Measurements from ENCODE around the gene LRCH1. TPM values are rescaled to one million over a fixed set of nuclear protein-coding genes. Genes with fewer than 3 reads are reported as not detected.

LRCH1 gene
- 29.4 to 29.6 TPM (median 29.6 TPM) in 3 replicates for total RNA-seq

- Mint-ChIP-seq H3K36me3 (no peaks in the 10 kb centered on the region), H3K27me3 (ENCODE audit: low read depth) (no peaks in the 10 kb centered on the region), H3K9me3 (no peaks in the 10 kb centered on the region), H3K4me3 (peak within 1 kb of the TSS; percentile 95), H3K27ac (peak within 1 kb of the TSS; percentile 98), H3K4me1 (peaks cover 40% of the 10 kb centered on the region)
- peak; percentile 83 to 85 for DNase-seq (ENCODE audit: low spot score in 2 of 2, unreplicated experiment in 2 of 2)
- no peak for TF ChIP-seq CTCF (IDR thresholded peaks at IDR 0.05; ENCODE audit: unreplicated experiment)
Measured at GRCh38 chr13:46552889-46553520, at the start of gene LRCH1. LRCH1 (plus strand) TSS chr13:46553170; CDS start chr13:46553397, 227 bp downstream.

- H3K9me3 Mint-ChIP-seq: peaks cover 6% of the 10 kb centered on the region
- DNase-seq (ENCODE audit: low spot score in 2 of 2, unreplicated experiment in 2 of 2): no peak
- H3K4me1 Mint-ChIP-seq: peaks cover under 1% of the 10 kb centered on the region
- H3K36me3 Mint-ChIP-seq: no peaks in the 10 kb centered on the region
- no peak overlapping the region for H3K4me3 Mint-ChIP-seq
- no peak overlapping the region for H3K27ac Mint-ChIP-seq
- H3K27me3 Mint-ChIP-seq (ENCODE audit: low read depth): no peaks in the 10 kb centered on the region
- no peak for TF ChIP-seq CTCF (IDR thresholded peaks at IDR 0.05; ENCODE audit: unreplicated experiment)
Measured at GRCh38 chr13:46504036-46504435, 48.9 kb upstream of the LRCH1 start.

- no peaks in the 10 kb centered on the region for H3K27me3 Mint-ChIP-seq (ENCODE audit: low read depth)
- no peak for TF ChIP-seq CTCF (IDR thresholded peaks at IDR 0.05; ENCODE audit: unreplicated experiment)
- no peak overlapping the region for H3K4me3 Mint-ChIP-seq
- DNase-seq (ENCODE audit: low spot score in 2 of 2, unreplicated experiment in 2 of 2): no peak
- H3K4me1 Mint-ChIP-seq: peaks cover 2% of the 10 kb centered on the region
- no peaks in the 10 kb centered on the region for H3K36me3 Mint-ChIP-seq
- H3K9me3 Mint-ChIP-seq: peaks cover 6% of the 10 kb centered on the region
- H3K27ac Mint-ChIP-seq: no peak overlapping the region
Measured at GRCh38 chr13:46507981-46508380, 45.0 kb upstream of the LRCH1 start.

- no peak overlapping the region for H3K27ac Mint-ChIP-seq
- H3K4me1 Mint-ChIP-seq: peaks cover 2% of the 10 kb centered on the region
Measured at GRCh38 chr13:46509981-46510380, 43.0 kb upstream of the LRCH1 start.

GRCh38 chr13:46515803-46516202 lies 37.2 kb upstream of the LRCH1 start:
- DNase-seq (ENCODE audit: low spot score in 2 of 2, unreplicated experiment in 2 of 2): no peak
- Mint-ChIP-seq H3K4me3 (no peak overlapping the region), H3K27me3 (ENCODE audit: low read depth) (no peaks in the 10 kb centered on the region), H3K36me3 (no peaks in the 10 kb centered on the region), H3K4me1 (peaks cover 17% of the 10 kb centered on the region), H3K27ac (no peak overlapping the region), H3K9me3 (peaks cover 4% of the 10 kb centered on the region)
- no peak for TF ChIP-seq CTCF (IDR thresholded peaks at IDR 0.05; ENCODE audit: unreplicated experiment)

More at GRCh38 chr13:46509981-46510380, 43.0 kb upstream of the LRCH1 start:
- H3K27me3 Mint-ChIP-seq (ENCODE audit: low read depth): no peaks in the 10 kb centered on the region
- no peak for TF ChIP-seq CTCF (IDR thresholded peaks at IDR 0.05; ENCODE audit: unreplicated experiment)
- no peaks in the 10 kb centered on the region for H3K36me3 Mint-ChIP-seq
- DNase-seq (ENCODE audit: low spot score in 2 of 2, unreplicated experiment in 2 of 2): no peak
- no peaks in the 10 kb centered on the region for H3K9me3 Mint-ChIP-seq
- no peak overlapping the region for H3K4me3 Mint-ChIP-seq
